HepG2 (cell line): ENCODE data around the gene PTGIS. TPM values are rescaled to one million over a fixed set of nuclear protein-coding genes. Genes with fewer than 3 reads are reported as not detected.
A peak's percentile ranks its signal among the peaks of the same experiment; 100 is the strongest.

Experiments
- ARID4A ChIP-seq: sonication (generic); formaldehyde crosslinking; IDR thresholded peaks from 2 replicates; pipeline ENCODE4 v1.5.0; 2020; ENCODE audit warnings: mild to moderate bottlenecking, missing genetic modification reagents, borderline replicate concordance
- ATF7 ChIP-seq, 2 experiments: fragments of 450-650 bp in 1 of 2; sonication (generic) in 1 of 2; formaldehyde crosslinking in 1 of 2; IDR thresholded peaks; 2 replicates each; pipeline versions ENCODE4 v1.4.0 to v1.6.1; 2016 to 2020; ENCODE audit warnings: antibody characterized with exemption in 1 of 2, mild to moderate bottlenecking in 1 of 2, missing genetic modification reagents in 1 of 2
- E2F1 ChIP-seq: sonication (generic); formaldehyde crosslinking; IDR thresholded peaks from 2 replicates; pipeline ENCODE4 v1.5.0; 2020; ENCODE audit warnings: missing genetic modification reagents
- FOXO1 ChIP-seq: sonication (generic); formaldehyde crosslinking; IDR thresholded peaks from 2 replicates; pipeline ENCODE4 v1.4.0; 2020; ENCODE audit warnings: missing genetic modification reagents
- HNRNPH1 ChIP-seq: fragments of 200-400 bp; formaldehyde crosslinking; optimal IDR thresholded peaks from 2 replicates; pipeline ENCODE3; 2017; ENCODE audit warnings: mild to moderate bottlenecking, low read depth, low read length
- IKZF5 ChIP-seq: IDR thresholded peaks from 2 replicates; pipeline ENCODE4 v1.6.1; 2018; ENCODE audit warnings: missing genetic modification reagents, mild to moderate bottlenecking, missing compliant biosample characterization
- JUNB ChIP-seq: sonication (generic); formaldehyde crosslinking; IDR thresholded peaks from 2 replicates; pipeline ENCODE4 v1.8.0; 2022; ENCODE audit warnings: missing genetic modification reagents, mild to moderate bottlenecking, borderline replicate concordance
- MNT ChIP-seq: fragments of 450-650 bp; IDR thresholded peaks from 2 replicates; pipeline ENCODE4 v1.6.1; 2016
- MTA3 ChIP-seq: sonication (generic); formaldehyde crosslinking; IDR thresholded peaks from 2 replicates; pipeline ENCODE4 v1.4.0; 2020; ENCODE audit warnings: missing genetic modification reagents
- NFYC ChIP-seq: IDR thresholded peaks from 2 replicates; pipeline ENCODE4 v1.6.1; 2016; ENCODE audit warnings: missing genetic modification reagents, missing compliant biosample characterization
- RNF2 ChIP-seq: fragments of 450-650 bp; conservative IDR thresholded peaks from 2 replicates; pipeline ENCODE4 v1.6.1; 2016; ENCODE audit warnings: low read depth
- SALL1 ChIP-seq: sonication (generic); formaldehyde crosslinking; IDR thresholded peaks from 2 replicates; pipeline ENCODE4 v1.8.0; 2022; ENCODE audit warnings: mild to moderate bottlenecking, missing genetic modification reagents
- SMARCC2 ChIP-seq: fragments of 450-650 bp; IDR thresholded peaks from 2 replicates; pipeline ENCODE4 v1.6.1; 2017; ENCODE audit warnings: antibody characterized with exemption, mild to moderate bottlenecking
- TOE1 ChIP-seq: sonication (generic); formaldehyde crosslinking; IDR thresholded peaks from 2 replicates; pipeline ENCODE4 v1.4.0; 2020; ENCODE audit warnings: mild to moderate bottlenecking, missing genetic modification reagents
- TRIM22 ChIP-seq: fragments of 450-650 bp; IDR thresholded peaks from 2 replicates; pipeline ENCODE4 v1.6.1; 2017
- ZFP62 ChIP-seq: sonication (generic); formaldehyde crosslinking; IDR thresholded peaks from 2 replicates; pipeline ENCODE4 v1.4.0; 2020; ENCODE audit warnings: missing genetic modification reagents
- ZNF3 ChIP-seq: IDR thresholded peaks from 2 replicates; pipeline ENCODE4 v1.7.0; 2017; ENCODE audit warnings: inconsistent platforms
- ZNF484 ChIP-seq: sonication (generic); formaldehyde crosslinking; IDR thresholded peaks from 2 replicates; pipeline ENCODE4 v1.5.1; 2020; ENCODE audit warnings: mild to moderate bottlenecking, low read depth, missing genetic modification reagents, borderline replicate concordance
- ZNF496 ChIP-seq: sonication (generic); formaldehyde crosslinking; IDR thresholded peaks from 2 replicates; pipeline ENCODE4 v1.8.1; 2023; ENCODE audit warnings: mild to moderate bottlenecking, moderate library complexity, missing genetic modification reagents; ENCODE audit not compliant: insufficient replicate concordance
- ZNF557 ChIP-seq: sonication (generic); formaldehyde crosslinking; IDR thresholded peaks from 2 replicates; pipeline ENCODE4 v1.4.0; 2020; ENCODE audit warnings: missing genetic modification reagents
- polyA plus RNA-seq, 8 experiments: library from polyadenylated mRNA; depleted of rRNA in 3 of 8; stranded (reverse) in 7 of 8; unstranded in 1 of 8; fragments of >200 nt; fragmentation: Illumina TruSeq in 4 of 8; extraction: Trizol in 4 of 8; gene quantifications; 2 replicates each; pipeline versions ENCODE4 v1.2.1 to v1.2.3, GENCODE V29; 2011 to 2016; ENCODE audit warnings: low read depth in 4 of 8, missing spikeins in 1 of 8, mixed read lengths in 1 of 8; ENCODE audit not compliant: insufficient read depth in 1 of 8
- total RNA-seq, 5 experiments: library from RNA; depleted of rRNA; stranded (reverse); fragments of >200 nt; fragmentation: Illumina TruSeq; extraction: Trizol; gene quantifications; 2 replicates each; pipeline ENCODE4 v1.2.3, GENCODE V29; 2016; ENCODE audit warnings: low read depth in 1 of 5

The PTGIS gene
- total and polyA plus RNA-seq, 2 of the 13 experiments (the other 11 are each of a cell fraction or from before 2014, with no cell fraction given), result not detected

- no peak; the same call in 1 of the 2 replicates for TF ChIP-seq NFYC (CRISPR knock-in tag)
- TF ChIP-seq ARID4A (CRISPR knock-in tag), result no peak; the same call in 1 of the 2 replicates
- TF ChIP-seq JUNB (CRISPR knock-in tag), result no peak
- no peak; the same call in 1 of the 2 replicates for TF ChIP-seq TOE1 (CRISPR knock-in tag)
- TF ChIP-seq IKZF5, result peak; percentile 82; the same call in 1 of the 2 replicates
- peak; percentile 51; the same call in 1 of the 2 replicates for TF ChIP-seq RNF2
- TF ChIP-seq SALL1 (CRISPR knock-in tag), result peak; percentile 85
- TF ChIP-seq FOXO1 (CRISPR knock-in tag), result 0 out of 2 replicates have a peak, but pooled peaks have one; percentile 27
- no peak for TF ChIP-seq HNRNPH1
- no peak for TF ChIP-seq ZNF557
- TF ChIP-seq MTA3 (CRISPR knock-in tag), result no peak
- no peak for TF ChIP-seq ZNF484 (CRISPR knock-in tag)
- TF ChIP-seq TRIM22, result no peak
- TF ChIP-seq SMARCC2, result no peak
- no peak for TF ChIP-seq E2F1 (CRISPR knock-in tag)
- no peak for TF ChIP-seq MNT
- TF ChIP-seq ATF7 (IDR thresholded peaks at IDR 0.05), result no peak
- TF ChIP-seq ATF7 (CRISPR knock-in tag; IDR thresholded peaks at IDR 0.05), result 0 out of 2 replicates have a peak, but pooled peaks have one; percentile 36
- no peak; the same call in 1 of the 2 replicates for TF ChIP-seq ZFP62 (CRISPR knock-in tag)
- TF ChIP-seq ZNF496, result no peak
- no peak for TF ChIP-seq ZNF3
These were observed 41.1 kb upstream of the PTGIS start (continued) for GRCh38 chr20:49608752-49609670.
